Choroid plexus epithelial cell (primary cell): ENCODE measurements around the gene CARD11.
A peak's percentile ranks its signal among the peaks of the same experiment; 100 is the strongest.

Experiments used
- DNase-seq: peaks from one replicate; pipeline ENCODE4 v3.0.0-alpha.2; 2010; ENCODE audit warnings: low read depth
- H3K4me3 ChIP-seq: 2 replicates; pipeline ENCODE4 v1.5.1; 2011; ENCODE audit warnings: low read depth, mild to moderate bottlenecking, control low read depth, low read length, moderate library complexity
- CTCF ChIP-seq: conservative IDR thresholded peaks from 2 replicates; pipeline ENCODE4 v1.5.1; 2011; ENCODE audit warnings: low read depth, mild to moderate bottlenecking, control low read depth, inconsistent platforms, low read length, moderate library complexity

The CARD11 gene

GRCh38 chr7:2926120-2926895 is 117.4 kb downstream of the CARD11 start:
- H3K4me3 ChIP-seq, result no peak overlapping the region
- no peak for TF ChIP-seq CTCF
- DNase-seq, result no peak

GRCh38 chr7:2924866-2925840 is 118.5 kb downstream of the CARD11 start:
- no peak overlapping the region for H3K4me3 ChIP-seq
- no peak for TF ChIP-seq CTCF
- DNase-seq, result peak; percentile 11

GRCh38 chr7:2923886-2924574 is 119.6 kb downstream of the CARD11 start:
- no peak overlapping the region for H3K4me3 ChIP-seq
- DNase-seq, result no peak
- TF ChIP-seq CTCF, result no peak

- no peak for DNase-seq
- TF ChIP-seq CTCF, result no peak
- no peak overlapping the region for H3K4me3 ChIP-seq
Measured at GRCh38 chr7:2923291-2923781, 120.3 kb downstream of the CARD11 start.

GRCh38 chr7:2922866-2923265 is 120.8 kb downstream of the CARD11 start:
- H3K4me3 ChIP-seq, result no peak overlapping the region
- no peak for DNase-seq
- TF ChIP-seq CTCF, result no peak

GRCh38 chr7:2922348-2922691 is 121.3 kb downstream of the CARD11 start:
- no peak for DNase-seq
- no peak for TF ChIP-seq CTCF
- H3K4me3 ChIP-seq, result no peak overlapping the region
